Measurements from ENCODE around the gene DPYD.
"Not testable (repeated sequence)": the region's sequence is repeated elsewhere in the genome, so short reads cannot be mapped to it uniquely, and the experiment has no call there.

The DPYD gene

GRCh38 chr1:97270508-97271307 lies 650.1 kb downstream of the DPYD start:
- no peak for DNase-seq (ENCODE audit: low spot score in 2 of 2)

GRCh38 chr1:97265630-97266029 lies 655.2 kb downstream of the DPYD start:
- no peak overlapping the region for H3K27ac Mint-ChIP-seq
- ATAC-seq, result peak; percentile 89

More at GRCh38 chr1:97270508-97271307, 650.1 kb downstream of the DPYD start:
- no peaks in the 10 kb centered on the region for H3K4me1 Mint-ChIP-seq
- ATAC-seq, result no peak
- no peaks in the 10 kb centered on the region for H3K9me3 Mint-ChIP-seq
- no peak overlapping the region for H3K4me3 Mint-ChIP-seq
- no peak overlapping the region for H3K27ac Mint-ChIP-seq
- no peaks in the 10 kb centered on the region for H3K36me3 Mint-ChIP-seq

GRCh38 chr1:97262842-97263241 lies 658.0 kb downstream of the DPYD start:
- DNase-seq (ENCODE audit: low spot score in 2 of 2) (no peak), ATAC-seq (no peak)
- Mint-ChIP-seq H3K27ac (no peak overlapping the region), H3K9me3 (no peaks in the 10 kb centered on the region), H3K36me3 (no peaks in the 10 kb centered on the region), H3K4me1 (peaks cover 6% of the 10 kb centered on the region), H3K4me3 (no peak overlapping the region)

More at GRCh38 chr1:97265630-97266029, 655.2 kb downstream of the DPYD start:
- Mint-ChIP-seq H3K9me3 (no peaks in the 10 kb centered on the region), H3K4me3 (no peak overlapping the region), H3K36me3 (no peaks in the 10 kb centered on the region), H3K4me1 (peaks cover 6% of the 10 kb centered on the region)
- DNase-seq (ENCODE audit: low spot score in 2 of 2), result no peak

GRCh38 chr1:97258597-97258996 lies 662.2 kb downstream of the DPYD start:
- no peaks in the 10 kb centered on the region for H3K36me3 Mint-ChIP-seq
- no peaks in the 10 kb centered on the region for H3K9me3 Mint-ChIP-seq
- H3K27ac Mint-ChIP-seq, result no peak overlapping the region
- no peak overlapping the region for H3K4me3 Mint-ChIP-seq
- no peaks in the 10 kb centered on the region for H3K4me1 Mint-ChIP-seq
- ATAC-seq (no peak), DNase-seq (ENCODE audit: low spot score in 2 of 2) (no peak)

- Mint-ChIP-seq H3K36me3 (no peaks in the 10 kb centered on the region), H3K4me1 (no peaks in the 10 kb centered on the region), H3K27ac (no peak overlapping the region), H3K9me3 (no peaks in the 10 kb centered on the region), H3K4me3 (no peak overlapping the region)
- ATAC-seq (peak; percentile 89), DNase-seq (ENCODE audit: low spot score in 2 of 2) (no peak)
Observed at GRCh38 chr1:97254731-97255463, 665.9 kb downstream of the DPYD start.

- ATAC-seq (no peak), DNase-seq (ENCODE audit: low spot score in 2 of 2) (no peak)
- no peak overlapping the region for H3K27ac Mint-ChIP-seq
- no peaks in the 10 kb centered on the region for H3K9me3 Mint-ChIP-seq
- H3K36me3 Mint-ChIP-seq, result no peaks in the 10 kb centered on the region
- H3K4me3 Mint-ChIP-seq, result no peak overlapping the region
- no peaks in the 10 kb centered on the region for H3K4me1 Mint-ChIP-seq
Observed at GRCh38 chr1:97252925-97253324, 667.9 kb downstream of the DPYD start.

GRCh38 chr1:97252076-97252475 lies 668.8 kb downstream of the DPYD start:
- H3K36me3 Mint-ChIP-seq, result no peaks in the 10 kb centered on the region
- no peak overlapping the region for H3K27ac Mint-ChIP-seq
- no peak for DNase-seq (ENCODE audit: low spot score in 2 of 2)
- no peak overlapping the region for H3K4me3 Mint-ChIP-seq
- no peaks in the 10 kb centered on the region for H3K4me1 Mint-ChIP-seq
- no peaks in the 10 kb centered on the region for H3K9me3 Mint-ChIP-seq
- ATAC-seq, result no peak

GRCh38 chr1:97247196-97247595 lies 673.6 kb downstream of the DPYD start:
- H3K9me3 Mint-ChIP-seq, result no peaks in the 10 kb centered on the region
- no peaks in the 10 kb centered on the region for H3K36me3 Mint-ChIP-seq
- H3K27ac Mint-ChIP-seq, result no peak overlapping the region
- no peak overlapping the region for H3K4me3 Mint-ChIP-seq
- no peaks in the 10 kb centered on the region for H3K4me1 Mint-ChIP-seq
- DNase-seq (ENCODE audit: low spot score in 2 of 2) (no peak), ATAC-seq (no peak)

GRCh38 chr1:97245682-97246081 lies 675.2 kb downstream of the DPYD start:
- DNase-seq (ENCODE audit: low spot score in 2 of 2) (no peak), ATAC-seq (no peak)
- Mint-ChIP-seq H3K27ac (no peak overlapping the region), H3K4me1 (no peaks in the 10 kb centered on the region), H3K36me3 (no peaks in the 10 kb centered on the region), H3K4me3 (no peak overlapping the region), H3K9me3 (no peaks in the 10 kb centered on the region)

- DNase-seq (ENCODE audit: low spot score in 2 of 2) (no peak), ATAC-seq (no peak)
- no peaks in the 10 kb centered on the region for H3K4me1 Mint-ChIP-seq
- no peak overlapping the region for H3K27ac Mint-ChIP-seq
- H3K36me3 Mint-ChIP-seq, result no peaks in the 10 kb centered on the region
- no peaks in the 10 kb centered on the region for H3K9me3 Mint-ChIP-seq
- H3K4me3 Mint-ChIP-seq, result no peak overlapping the region
Observed at GRCh38 chr1:97245026-97245425, 675.8 kb downstream of the DPYD start.

- Mint-ChIP-seq H3K36me3 (no peaks in the 10 kb centered on the region), H3K4me3 (no peak overlapping the region), H3K27ac (no peak overlapping the region), H3K9me3 (no peaks in the 10 kb centered on the region), H3K4me1 (no peaks in the 10 kb centered on the region)
- no peak for ATAC-seq
- DNase-seq (ENCODE audit: low spot score in 2 of 2), result no peak
Observed at GRCh38 chr1:97243973-97244560, 676.8 kb downstream of the DPYD start.

GRCh38 chr1:97238816-97239215 lies 682.0 kb downstream of the DPYD start:
- Mint-ChIP-seq H3K36me3 (peaks cover 5% of the 10 kb centered on the region), H3K4me1 (no peaks in the 10 kb centered on the region), H3K27ac (no peak overlapping the region), H3K4me3 (no peak overlapping the region), H3K9me3 (no peaks in the 10 kb centered on the region)
- DNase-seq (ENCODE audit: low spot score in 2 of 2) (no peak), ATAC-seq (no peak)

- not testable (repeated sequence) for H3K27ac Mint-ChIP-seq; H3K9me3 Mint-ChIP-seq; H3K4me3 Mint-ChIP-seq; DNase-seq (ENCODE audit: low spot score in 2 of 2); H3K4me1 Mint-ChIP-seq
- ATAC-seq, result peak; percentile 52
- peaks cover 15% of the 10 kb centered on the region for H3K36me3 Mint-ChIP-seq
Observed at GRCh38 chr1:97231354-97231753, 689.5 kb downstream of the DPYD start.

GRCh38 chr1:97212671-97213070 lies 708.2 kb downstream of the DPYD start:
- Mint-ChIP-seq H3K27ac (no peak overlapping the region), H3K9me3 (no peaks in the 10 kb centered on the region), H3K36me3 (peaks cover 6% of the 10 kb centered on the region), H3K4me3 (no peak overlapping the region), H3K4me1 (no peaks in the 10 kb centered on the region)
- DNase-seq (ENCODE audit: low spot score in 2 of 2), result no peak
- ATAC-seq, result no peak

- Mint-ChIP-seq H3K4me1 (no peaks in the 10 kb centered on the region), H3K4me3 (no peak overlapping the region), H3K36me3 (peaks cover 6% of the 10 kb centered on the region), H3K27ac (no peak overlapping the region), H3K9me3 (no peaks in the 10 kb centered on the region)
- DNase-seq (ENCODE audit: low spot score in 2 of 2), result no peak
- no peak for ATAC-seq
Observed at GRCh38 chr1:97210307-97210706, 710.5 kb downstream of the DPYD start.
